HepG2 (cell line): ENCODE data around the gene IL1RAPL2.

Experiments
- HNRNPH1 ChIP-seq: fragments of 200-400 bp; formaldehyde crosslinking; optimal IDR thresholded peaks from 2 replicates; pipeline ENCODE3; 2017; ENCODE audit warnings: mild to moderate bottlenecking, low read depth, low read length
- NFE2L1 ChIP-seq: sonication (generic); formaldehyde crosslinking; IDR thresholded peaks from 2 replicates; pipeline ENCODE4 v1.4.0; 2020; ENCODE audit warnings: missing genetic modification reagents, mild to moderate bottlenecking, borderline replicate concordance
- RFX5 ChIP-seq: IDR thresholded peaks from 2 replicates; pipeline ENCODE4 v1.6.1; 2011; ENCODE audit warnings: low read depth, low read length, improper control_type of control experiment
- TARDBP ChIP-seq: sonication (generic); formaldehyde crosslinking; IDR thresholded peaks from 2 replicates; pipeline ENCODE4 v1.8.0; 2022; ENCODE audit warnings: mild to moderate bottlenecking, missing genetic modification reagents
- ZNF3 ChIP-seq: IDR thresholded peaks from 2 replicates; pipeline ENCODE4 v1.7.0; 2017; ENCODE audit warnings: inconsistent platforms
- ZNF563 ChIP-seq: sonication (generic); formaldehyde crosslinking; IDR thresholded peaks from 2 replicates; pipeline ENCODE4 v1.8.0; 2022; ENCODE audit warnings: mild to moderate bottlenecking, moderate library complexity, missing genetic modification reagents
- ZSCAN20 ChIP-seq: sonication (generic); formaldehyde crosslinking; IDR thresholded peaks from 2 replicates; pipeline ENCODE4 v1.4.0; 2020; ENCODE audit warnings: missing genetic modification reagents, mild to moderate bottlenecking, borderline replicate concordance

DNA sequence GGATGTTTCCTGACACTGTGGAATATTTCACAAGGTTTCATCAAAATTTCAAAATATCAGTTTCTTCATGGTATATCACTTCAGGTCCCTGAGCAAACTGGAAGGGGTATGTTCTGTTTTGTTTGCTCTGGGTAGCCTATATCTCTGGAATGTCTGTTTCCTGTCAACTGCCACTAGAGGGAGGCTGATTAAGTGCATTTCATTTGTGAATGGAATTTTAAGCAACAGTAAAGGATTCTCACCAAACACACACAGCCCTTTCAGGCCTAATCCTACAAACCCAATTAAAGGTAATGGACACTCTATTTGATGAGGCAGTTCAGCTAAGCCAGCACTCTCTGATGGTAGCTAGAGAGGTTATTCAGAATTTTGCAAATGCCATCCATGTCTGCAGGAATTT lies 347.3 kb downstream of the IL1RAPL2 start:
- no peak for TF ChIP-seq ZNF3 (CRISPR knock-in tag)
- no peak for TF ChIP-seq ZSCAN20 (CRISPR knock-in tag)
- no peak for TF ChIP-seq TARDBP (CRISPR knock-in tag)
- TF ChIP-seq NFE2L1 (CRISPR knock-in tag): no peak
- no peak for TF ChIP-seq ZNF563 (CRISPR knock-in tag)
- TF ChIP-seq HNRNPH1: no peak
- no peak for TF ChIP-seq RFX5
